ENCODE data around the gene RPS6KB1.
"Not testable (repeated sequence)": the region's sequence is repeated elsewhere in the genome, so short reads cannot be mapped to it uniquely, and the experiment has no call there.

- not testable (repeated sequence) for TF ChIP-seq CTCF (IDR thresholded peaks at IDR 0.05; ENCODE audit: low read length); EZH2 (IDR thresholded peaks at IDR 0.05; ENCODE audit: borderline replicate concordance, low read length)
Measured at GRCh38 chr17:59996608-59997007, 103.7 kb downstream of the RPS6KB1 start.
